ENCODE data around the gene BNIP3. TPM values are rescaled to one million over a fixed set of nuclear protein-coding genes. Genes with fewer than 3 reads are reported as not detected.
"Not testable (repeated sequence)": the region's sequence is repeated elsewhere in the genome, so short reads cannot be mapped to it uniquely, and the experiment has no call there.

BNIP3 gene
- total RNA-seq, 1 donor from 2014 or later = 99.0 TPM

DNA sequence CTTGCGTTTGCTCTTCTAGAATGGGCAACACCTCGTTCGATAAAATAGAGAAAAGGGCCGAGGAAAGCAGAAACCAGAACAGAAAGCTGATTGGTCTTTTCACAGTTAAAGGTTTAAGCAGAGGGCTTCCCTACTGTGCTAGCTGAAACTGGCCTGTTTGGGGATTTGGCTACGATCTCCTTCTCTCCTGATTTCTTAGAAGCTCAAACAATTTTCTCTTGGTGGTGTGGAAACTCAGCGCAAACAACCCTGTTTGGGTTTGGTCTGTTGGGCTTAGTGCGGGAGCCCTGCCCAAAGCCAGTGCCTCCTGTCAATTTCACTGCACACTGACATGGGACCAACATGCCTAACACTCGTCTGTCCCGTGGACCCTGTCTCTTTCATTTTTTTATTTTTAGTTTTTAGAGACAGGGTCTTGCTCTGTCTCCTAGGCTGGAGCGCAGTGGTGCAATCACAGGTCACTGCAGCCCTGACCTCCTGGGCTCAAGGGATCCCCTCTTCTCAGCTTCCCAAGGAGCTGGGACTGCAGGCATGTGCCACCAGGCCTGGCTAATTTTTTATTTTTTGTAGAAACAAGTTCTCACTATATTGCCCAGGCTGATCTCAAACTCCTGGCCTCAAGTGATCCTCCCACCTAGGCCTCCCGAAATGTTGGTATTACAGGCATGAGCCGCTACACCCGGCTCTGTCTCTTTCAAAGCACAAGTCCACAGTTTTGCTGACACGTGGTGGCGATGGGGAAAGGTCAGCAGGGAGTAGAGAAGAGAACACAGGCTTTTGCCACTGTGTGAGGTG lies 16.5 kb upstream of the BNIP3 start:
- Mint-ChIP-seq H3K4me3 (ENCODE audit: low read depth) (no peak overlapping the region), H3K9me3 (no peaks in the 10 kb centered on the region), H3K27ac (no peak overlapping the region), H3K36me3 (ENCODE audit: low read depth) (no peaks in the 10 kb centered on the region), H3K4me1 (ENCODE audit: low read depth) (no peaks in the 10 kb centered on the region), H3K27me3 (ENCODE audit: low read depth) (peaks cover 9% of the 10 kb centered on the region)
- intact Hi-C loops (cut with micrococcal nuclease) = no loop called here
- DNase-seq (ENCODE audit: low spot score) = no peak

- Mint-ChIP-seq H3K4me3 (ENCODE audit: low read depth) (no peak overlapping the region), H3K27ac (no peak overlapping the region), H3K9me3 (no peaks in the 10 kb centered on the region), H3K4me1 (ENCODE audit: low read depth) (no peaks in the 10 kb centered on the region), H3K27me3 (ENCODE audit: low read depth) (peaks cover 9% of the 10 kb centered on the region), H3K36me3 (ENCODE audit: low read depth) (no peaks in the 10 kb centered on the region)
- intact Hi-C loops (cut with micrococcal nuclease) = no loop called here
- no peak for DNase-seq (ENCODE audit: low spot score)
Observed at GRCh38 chr10:131997366-131998049, 15.8 kb upstream of the BNIP3 start.

DNA sequence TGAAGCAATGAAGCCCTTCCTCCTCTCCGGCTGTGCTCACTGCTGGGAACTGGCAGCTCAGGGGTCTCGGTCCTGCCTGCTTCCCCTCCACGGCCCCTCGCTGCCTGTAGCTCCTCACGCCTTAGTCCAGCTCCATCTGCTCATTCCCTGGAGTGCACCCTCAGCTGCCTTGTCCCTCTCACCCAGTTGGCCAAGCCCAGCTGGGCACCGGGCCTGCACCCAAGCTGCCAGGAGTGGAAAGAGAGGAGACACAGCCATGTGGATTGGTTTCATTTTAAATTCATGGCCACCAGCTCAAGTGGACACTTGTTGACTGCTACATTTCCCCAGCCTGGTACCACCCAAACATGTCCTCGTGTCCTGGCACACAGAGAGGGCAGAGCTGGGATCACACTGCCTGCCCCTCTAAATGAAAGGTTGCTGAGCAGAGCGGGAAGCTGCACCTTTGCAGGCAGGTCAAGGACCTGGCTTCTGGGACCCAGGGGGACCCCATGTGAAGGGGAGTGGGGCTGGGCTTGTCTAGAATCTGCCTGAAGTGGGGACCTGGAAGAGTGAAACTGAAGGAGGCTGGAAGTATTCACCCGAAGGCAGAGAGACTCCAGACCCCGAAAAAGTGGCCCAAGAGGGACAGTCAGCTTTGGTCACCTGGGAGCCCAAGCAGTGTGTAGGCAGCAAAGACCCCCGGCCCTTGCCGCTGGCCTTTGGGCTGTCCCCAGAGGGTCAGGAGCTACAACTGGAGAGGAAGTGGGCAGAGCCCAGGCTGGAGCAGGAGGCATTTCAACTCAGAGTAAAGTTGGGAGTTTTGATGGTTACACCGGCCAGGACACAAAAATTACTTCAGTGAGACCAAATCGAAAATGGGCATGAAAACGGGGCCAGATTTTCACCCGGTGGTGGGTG lies 15.0 kb upstream of the BNIP3 start:
- peaks cover 5% of the 10 kb centered on the region for H3K27me3 Mint-ChIP-seq (ENCODE audit: low read depth)
- H3K9me3 Mint-ChIP-seq = no peaks in the 10 kb centered on the region
- intact Hi-C loops (cut with micrococcal nuclease) = no loop called here
- no peak overlapping the region for H3K27ac Mint-ChIP-seq
- no peak for DNase-seq (ENCODE audit: low spot score)
- H3K4me3 Mint-ChIP-seq (ENCODE audit: low read depth) = no peak overlapping the region
- no peaks in the 10 kb centered on the region for H3K36me3 Mint-ChIP-seq (ENCODE audit: low read depth)
- H3K4me1 Mint-ChIP-seq (ENCODE audit: low read depth) = no peaks in the 10 kb centered on the region

- intact Hi-C loops (cut with micrococcal nuclease) = no loop called here
Observed at GRCh38 chr10:131994435-131994834, 12.7 kb upstream of the BNIP3 start.

DNA sequence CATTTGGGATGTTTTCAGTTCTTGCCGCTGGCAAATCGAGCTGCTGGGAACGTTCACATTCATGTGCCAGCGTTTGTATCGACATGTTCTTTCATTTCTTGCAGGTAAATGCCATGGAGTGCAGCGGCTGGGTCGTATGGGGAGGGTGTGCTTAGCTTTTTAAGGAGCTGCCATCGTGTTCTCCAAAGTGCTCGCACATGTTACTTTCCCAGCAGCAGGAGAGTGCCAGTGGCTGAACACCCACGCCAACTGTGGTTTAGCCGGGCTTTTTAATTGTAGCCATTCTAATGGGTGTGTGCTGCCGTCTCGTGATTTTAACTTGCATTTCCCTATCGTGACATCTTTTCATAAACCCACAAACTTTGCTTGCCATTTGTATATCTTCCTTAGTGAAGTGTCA lies 11.6 kb upstream of the BNIP3 start:
- H3K27ac Mint-ChIP-seq = no peak overlapping the region
- no peaks in the 10 kb centered on the region for H3K36me3 Mint-ChIP-seq (ENCODE audit: low read depth)
- no peaks in the 10 kb centered on the region for H3K9me3 Mint-ChIP-seq
- H3K4me3 Mint-ChIP-seq (ENCODE audit: low read depth) = no peak overlapping the region
- peaks cover 5% of the 10 kb centered on the region for H3K27me3 Mint-ChIP-seq (ENCODE audit: low read depth)
- H3K4me1 Mint-ChIP-seq (ENCODE audit: low read depth) = no peaks in the 10 kb centered on the region
- intact Hi-C loops (cut with micrococcal nuclease) = no loop called here
- DNase-seq (ENCODE audit: low spot score) = no peak

More at GRCh38 chr10:131994435-131994834, 12.7 kb upstream of the BNIP3 start:
- no peak overlapping the region for H3K4me3 Mint-ChIP-seq (ENCODE audit: low read depth)
- peaks cover 5% of the 10 kb centered on the region for H3K27me3 Mint-ChIP-seq (ENCODE audit: low read depth)
- H3K27ac Mint-ChIP-seq = no peak overlapping the region
- H3K4me1 Mint-ChIP-seq (ENCODE audit: low read depth) = no peaks in the 10 kb centered on the region
- H3K9me3 Mint-ChIP-seq = no peaks in the 10 kb centered on the region
- H3K36me3 Mint-ChIP-seq (ENCODE audit: low read depth) = no peaks in the 10 kb centered on the region
- no peak for DNase-seq (ENCODE audit: low spot score)

DNA sequence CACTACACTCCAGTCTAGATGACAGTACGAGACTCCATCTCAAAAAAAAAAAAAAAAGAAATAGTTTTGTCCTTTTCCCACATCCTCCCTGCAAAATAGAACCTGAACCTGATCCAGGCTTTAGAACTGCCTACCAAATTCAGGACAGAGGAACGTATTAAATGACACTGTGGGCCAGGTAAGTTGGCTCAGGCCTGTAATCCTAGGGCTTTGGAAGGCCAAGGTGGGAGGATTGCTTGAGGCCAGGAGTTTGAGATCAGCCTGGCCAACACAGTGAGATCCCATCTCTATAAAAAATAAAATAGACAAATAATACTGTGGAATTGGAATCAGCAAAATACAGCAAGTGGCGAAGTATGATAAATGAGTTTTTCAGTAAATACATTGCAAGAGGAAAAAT lies 10.0 kb upstream of the BNIP3 start:
- Mint-ChIP-seq H3K4me1 (ENCODE audit: low read depth) (no peaks in the 10 kb centered on the region), H3K36me3 (ENCODE audit: low read depth) (no peaks in the 10 kb centered on the region), H3K4me3 (ENCODE audit: low read depth) (no peak overlapping the region), H3K27me3 (ENCODE audit: low read depth) (peaks cover 5% of the 10 kb centered on the region), H3K27ac (no peak overlapping the region), H3K9me3 (no peaks in the 10 kb centered on the region)
- DNase-seq (ENCODE audit: low spot score) = no peak
- intact Hi-C loops (cut with micrococcal nuclease) = no loop called here

DNA sequence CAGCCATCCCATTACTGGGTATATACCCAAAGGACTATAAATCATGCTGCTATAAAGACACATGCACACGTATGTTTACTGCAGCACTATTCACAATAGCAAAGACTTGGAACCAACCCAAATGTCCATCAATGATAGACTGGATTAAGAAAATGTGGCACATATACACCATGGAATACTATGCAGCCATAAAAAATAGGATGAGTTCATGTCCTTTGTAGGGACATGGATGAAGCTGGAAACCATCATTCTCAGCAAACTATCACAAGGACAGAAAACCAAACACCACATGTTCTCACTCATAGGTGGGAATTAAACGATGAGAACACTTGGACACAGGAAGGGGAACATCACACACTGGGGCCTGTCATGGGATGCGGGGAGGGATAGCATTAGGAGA lies 6.1 kb upstream of the BNIP3 start:
- H3K4me3 Mint-ChIP-seq (ENCODE audit: low read depth); H3K4me1 Mint-ChIP-seq (ENCODE audit: low read depth); intact Hi-C loops (cut with micrococcal nuclease); H3K27ac Mint-ChIP-seq; H3K9me3 Mint-ChIP-seq; DNase-seq (ENCODE audit: low spot score): not testable (repeated sequence)
- Mint-ChIP-seq H3K27me3 (ENCODE audit: low read depth) (peaks cover 13% of the 10 kb centered on the region), H3K36me3 (ENCODE audit: low read depth) (peaks cover 14% of the 10 kb centered on the region)

- H3K4me1 Mint-ChIP-seq (ENCODE audit: low read depth); H3K4me3 Mint-ChIP-seq (ENCODE audit: low read depth); H3K9me3 Mint-ChIP-seq; H3K27ac Mint-ChIP-seq; intact Hi-C loops (cut with micrococcal nuclease); DNase-seq (ENCODE audit: low spot score): not testable (repeated sequence)
- Mint-ChIP-seq H3K36me3 (ENCODE audit: low read depth) (peaks cover 14% of the 10 kb centered on the region), H3K27me3 (ENCODE audit: low read depth) (peaks cover 12% of the 10 kb centered on the region)
Observed at GRCh38 chr10:131987301-131987700, 5.6 kb upstream of the BNIP3 start.

DNA sequence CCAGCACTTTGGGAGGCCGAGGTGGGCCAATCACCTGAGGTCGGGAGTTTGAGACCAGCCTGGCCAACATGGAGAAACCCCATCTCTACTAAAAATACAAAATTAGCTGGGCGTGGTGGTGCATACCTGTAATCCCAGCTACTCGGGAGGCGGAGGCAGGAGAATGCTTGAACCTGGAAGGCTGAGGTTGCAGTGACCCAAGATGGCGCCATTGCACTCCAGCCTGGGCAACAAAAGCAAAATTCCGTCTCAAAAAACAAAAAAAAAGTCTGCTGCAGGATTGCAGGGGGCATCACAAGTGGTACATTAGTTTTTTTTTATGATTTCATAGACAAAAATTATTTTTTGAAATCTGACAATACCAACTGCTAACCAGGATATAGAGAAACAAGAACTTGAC lies 5.1 kb upstream of the BNIP3 start:
- H3K4me3 Mint-ChIP-seq (ENCODE audit: low read depth); H3K27ac Mint-ChIP-seq; H3K4me1 Mint-ChIP-seq (ENCODE audit: low read depth); DNase-seq (ENCODE audit: low spot score); intact Hi-C loops (cut with micrococcal nuclease); H3K9me3 Mint-ChIP-seq: not testable (repeated sequence)
- peaks cover 12% of the 10 kb centered on the region for H3K27me3 Mint-ChIP-seq (ENCODE audit: low read depth)
- H3K36me3 Mint-ChIP-seq (ENCODE audit: low read depth) = peaks cover 14% of the 10 kb centered on the region

DNA sequence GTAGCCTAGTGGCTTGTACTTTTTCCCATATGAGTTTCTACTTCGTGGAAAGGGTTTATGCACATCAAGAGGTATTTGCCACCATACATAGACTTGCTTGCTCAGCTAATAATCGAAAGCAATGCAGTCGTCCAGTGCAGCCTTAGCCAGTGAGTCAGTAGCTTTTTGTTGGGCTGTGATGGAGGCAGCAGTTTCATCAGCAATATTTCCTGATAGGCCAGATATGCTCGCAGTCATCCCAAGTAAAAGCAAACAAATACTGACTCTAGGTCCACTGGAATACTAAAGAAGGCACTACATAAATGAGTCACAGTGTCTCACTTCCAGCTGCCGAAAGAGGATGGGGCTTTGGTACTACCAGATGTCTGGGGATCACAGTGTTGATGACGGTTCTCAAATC lies 2.1 kb upstream of the BNIP3 start:
- H3K4me3 Mint-ChIP-seq (ENCODE audit: low read depth) = no peak overlapping the region
- peaks cover 4% of the 10 kb centered on the region for H3K9me3 Mint-ChIP-seq
- intact Hi-C loops (cut with micrococcal nuclease) = no loop called here
- no peak for DNase-seq (ENCODE audit: low spot score)
- H3K36me3 Mint-ChIP-seq (ENCODE audit: low read depth) = peaks cover 32% of the 10 kb centered on the region
- no peak overlapping the region for H3K27ac Mint-ChIP-seq
- H3K4me1 Mint-ChIP-seq (ENCODE audit: low read depth) = peaks cover 20% of the 10 kb centered on the region
- peaks cover 12% of the 10 kb centered on the region for H3K27me3 Mint-ChIP-seq (ENCODE audit: low read depth)

DNA sequence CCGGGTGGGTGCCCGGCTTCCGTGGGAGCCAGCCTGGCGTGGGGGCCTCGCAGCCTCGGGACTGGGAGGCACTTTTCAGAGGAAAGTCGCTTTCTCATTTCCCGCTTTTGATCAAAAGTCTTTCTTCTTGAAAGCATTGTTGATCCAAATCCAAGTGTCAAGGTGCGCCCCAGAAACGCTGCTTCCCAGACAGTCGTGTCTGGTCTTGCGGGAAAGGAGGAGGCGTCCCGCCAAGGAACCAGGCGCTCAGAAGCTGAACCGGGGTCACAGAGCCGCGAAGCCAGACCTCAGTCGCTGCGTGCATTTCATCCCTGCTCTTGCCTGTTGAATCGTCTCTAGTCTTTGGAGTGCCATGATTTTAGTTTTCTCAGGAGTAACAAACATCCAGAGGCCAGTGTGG lies 1.1 kb upstream of the BNIP3 start:
- no peak for DNase-seq (ENCODE audit: low spot score)
- Mint-ChIP-seq H3K9me3 (peaks cover 4% of the 10 kb centered on the region), H3K27me3 (ENCODE audit: low read depth) (peaks cover 12% of the 10 kb centered on the region), H3K27ac (no peak overlapping the region), H3K4me1 (ENCODE audit: low read depth) (peaks cover 28% of the 10 kb centered on the region), H3K36me3 (ENCODE audit: low read depth) (peaks cover 39% of the 10 kb centered on the region), H3K4me3 (ENCODE audit: low read depth) (peak overlapping the region; percentile 71)
- intact Hi-C loops (cut with micrococcal nuclease) = loop anchor here (1.0 kb wide), 1 partner anchor 82 kb away; no protein-coding TSS in a partner anchor

DNA sequence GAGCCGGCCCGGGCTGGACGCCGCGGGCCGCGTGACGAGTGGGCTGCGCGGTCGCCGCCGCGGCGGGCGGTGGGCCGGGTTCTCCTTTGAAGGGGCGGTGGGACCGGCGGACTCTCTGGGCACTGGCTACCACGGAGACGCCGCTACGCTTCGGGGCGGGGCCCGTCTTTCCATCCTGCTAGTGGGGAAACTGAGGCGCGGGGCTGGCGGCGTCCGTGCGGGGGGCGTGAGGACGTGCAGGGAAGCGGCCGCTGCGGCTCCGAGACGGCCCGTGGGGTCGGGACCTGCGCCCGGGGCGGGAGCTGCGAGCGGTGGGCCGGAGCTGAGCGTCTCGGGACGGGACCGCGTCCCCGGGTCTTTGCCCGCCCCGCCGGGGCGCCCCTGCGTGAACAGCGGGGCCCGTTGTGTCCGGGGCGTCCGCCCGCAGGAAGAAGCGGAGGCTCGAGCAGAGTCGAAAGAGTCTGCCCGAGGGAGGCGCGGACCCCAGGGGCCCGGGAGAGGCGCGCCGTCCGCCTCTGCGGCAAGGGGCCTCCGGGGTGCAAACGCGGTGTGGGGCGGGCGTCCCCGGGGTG lies 548 bp upstream of the BNIP3 start:
- H3K27ac Mint-ChIP-seq = no peak overlapping the region
- peaks cover 12% of the 10 kb centered on the region for H3K27me3 Mint-ChIP-seq (ENCODE audit: low read depth)
- H3K36me3 Mint-ChIP-seq (ENCODE audit: low read depth) = peaks cover 45% of the 10 kb centered on the region
- peaks cover 33% of the 10 kb centered on the region for H3K4me1 Mint-ChIP-seq (ENCODE audit: low read depth)
- intact Hi-C loops (cut with micrococcal nuclease) = loop anchor here (1.0 kb wide), 1 partner anchor 82 kb away; no protein-coding TSS in a partner anchor
- peaks cover 4% of the 10 kb centered on the region for H3K9me3 Mint-ChIP-seq
- DNase-seq (ENCODE audit: low spot score) = no peak
- peak overlapping the region; percentile 72 for H3K4me3 Mint-ChIP-seq (ENCODE audit: low read depth)
